Mesenchymal stem cell (in vitro differentiated cells and primary cell): Measurements from ENCODE around the gene ATG5. TPM values are rescaled to one million over a fixed set of nuclear protein-coding genes. Genes with fewer than 3 reads are reported as not detected.

Source experiments
- DNase-seq: peaks from one replicate; pipeline ENCODE4 v3.0.0-alpha.2; 2013
- H2AFZ ChIP-seq: one replicate; pipeline ENCODE4 v1.6.1; 2013; ENCODE audit warnings: low read depth, mild to moderate bottlenecking, control low read depth, inconsistent platforms, low read length, moderate library complexity
- H2AK5ac ChIP-seq: 2 replicates; pipeline ENCODE4 v1.6.1; 2013; ENCODE audit warnings: low read length, moderate library complexity, mild to moderate bottlenecking, inconsistent platforms; ENCODE audit not compliant: severe bottlenecking
- H2BK120ac ChIP-seq: one replicate; pipeline ENCODE4 v1.6.1; 2013; ENCODE audit warnings: low read depth, mild to moderate bottlenecking, inconsistent platforms, low read length, moderate library complexity
- H2BK12ac ChIP-seq, 2 experiments: one replicate each; pipeline ENCODE4 v1.6.1; 2013; ENCODE audit warnings: inconsistent platforms in 2 of 2, low read length in 2 of 2, mild to moderate bottlenecking in 2 of 2, moderate library complexity in 2 of 2, control low read depth in 1 of 2
- H2BK15ac ChIP-seq: one replicate; pipeline ENCODE4 v1.6.1; 2013; ENCODE audit warnings: mild to moderate bottlenecking, low read depth, inconsistent platforms; ENCODE audit not compliant: poor library complexity, severe bottlenecking
- H2BK5ac ChIP-seq: 2 replicates; pipeline ENCODE4 v1.6.1; 2013; ENCODE audit warnings: low read depth, mild to moderate bottlenecking, low read length, control low read depth, inconsistent platforms; ENCODE audit not compliant: poor library complexity, severe bottlenecking
- H3K14ac ChIP-seq, 2 experiments: one replicate each; pipeline ENCODE4 v1.6.1; 2013; ENCODE audit warnings: inconsistent platforms in 2 of 2, low read length in 2 of 2, control low read depth in 1 of 2, mild to moderate bottlenecking in 1 of 2, moderate library complexity in 1 of 2
- H3K18ac ChIP-seq, 2 experiments: one replicate each; pipeline ENCODE4 v1.6.1; 2013; ENCODE audit warnings: inconsistent platforms in 2 of 2, low read length in 2 of 2, control low read depth in 1 of 2, low read depth in 1 of 2, mild to moderate bottlenecking in 1 of 2
- H3K23ac ChIP-seq, 2 experiments: one replicate each; pipeline ENCODE4 v1.6.1; 2013; ENCODE audit warnings: inconsistent platforms in 2 of 2, low read length in 2 of 2, mild to moderate bottlenecking in 2 of 2, moderate library complexity in 2 of 2, control low read depth in 1 of 2
- H3K27ac ChIP-seq: 2 replicates; pipeline ENCODE4 v1.5.1; 2013; ENCODE audit warnings: mild to moderate bottlenecking, moderate library complexity, low read length, control low read depth, inconsistent platforms; ENCODE audit not compliant: poor library complexity, severe bottlenecking
- H3K27me3 ChIP-seq, 2 experiments: 2 replicates each; pipeline versions ENCODE4 v1.6.1 to v1.7.0; 2013; ENCODE audit warnings: low read length in 2 of 2, mild to moderate bottlenecking in 2 of 2, moderate library complexity in 2 of 2, control low read depth in 1 of 2, inconsistent platforms in 1 of 2; ENCODE audit not compliant: control insufficient read depth in 1 of 2, insufficient read depth in 1 of 2
- H3K36me3 ChIP-seq, 2 experiments: 2 replicates each; pipeline versions ENCODE4 v1.6.1 to v1.7.0; 2013; ENCODE audit warnings: low read length in 2 of 2, control low read depth in 1 of 2, inconsistent platforms in 1 of 2, low read depth in 1 of 2, mild to moderate bottlenecking in 1 of 2; ENCODE audit not compliant: insufficient read depth in 2 of 2, control insufficient read depth in 1 of 2
- H3K4ac ChIP-seq, 2 experiments: one replicate each; pipeline ENCODE4 v1.6.1; 2013; ENCODE audit warnings: inconsistent platforms in 2 of 2, low read length in 2 of 2, mild to moderate bottlenecking in 2 of 2, moderate library complexity in 2 of 2, control low read depth in 1 of 2, low read depth in 1 of 2
- H3K4me1 ChIP-seq: 2 replicates; pipeline ENCODE4 v1.6.1; 2013; ENCODE audit warnings: low read depth, low read length, control low read depth; ENCODE audit not compliant: control insufficient read depth, insufficient read depth
- H3K4me2 ChIP-seq: 2 replicates; pipeline ENCODE4 v1.6.1; 2013; ENCODE audit warnings: low read length, mild to moderate bottlenecking, inconsistent platforms; ENCODE audit not compliant: poor library complexity, severe bottlenecking
- H3K4me3 ChIP-seq, 2 experiments: 2 replicates each; pipeline versions ENCODE4 v1.5.1 to v1.7.0; 2013; ENCODE audit warnings: low read length in 2 of 2, mild to moderate bottlenecking in 2 of 2, control low read depth in 1 of 2, low read depth in 1 of 2; ENCODE audit not compliant: insufficient read depth in 1 of 2
- H3K79me1 ChIP-seq: replicated peaks from 2 replicates; pipeline ENCODE4 v1.6.1; 2013; ENCODE audit warnings: mild to moderate bottlenecking, control low read depth, low read length, inconsistent platforms; ENCODE audit not compliant: poor library complexity, severe bottlenecking
- H3K9ac ChIP-seq: 2 replicates; pipeline ENCODE4 v1.7.0; 2013; ENCODE audit warnings: mild to moderate bottlenecking, low read length, moderate library complexity
- H3K9me3 ChIP-seq: 2 replicates; pipeline ENCODE4 v1.7.0; 2013; ENCODE audit warnings: mild to moderate bottlenecking, low read length; ENCODE audit not compliant: control insufficient read depth
- H4K8ac ChIP-seq: one replicate; pipeline ENCODE4 v1.6.1; 2013; ENCODE audit warnings: inconsistent platforms, mild to moderate bottlenecking, low read length, moderate library complexity
- H4K91ac ChIP-seq: one replicate; pipeline ENCODE4 v1.6.1; 2013; ENCODE audit warnings: mild to moderate bottlenecking, low read length, inconsistent platforms
- WGBS: methylation state at CpG from one replicate; pipeline ENCODE4 v1.1.7; 2013; ENCODE audit warnings: mixed read lengths; 5-methylcytosine and 5-hydroxymethylcytosine counted together
- small RNA-seq: library from polyadenylated mRNA; stranded (forward); fragments of <200 nt; extraction: miRNeasy Mini kit (QIAGEN cat#:217004); gene quantifications from one replicate; pipeline ENCODE3, GENCODE V24; 2013; ENCODE audit warnings: low read depth

The ATG5 gene

DNA sequence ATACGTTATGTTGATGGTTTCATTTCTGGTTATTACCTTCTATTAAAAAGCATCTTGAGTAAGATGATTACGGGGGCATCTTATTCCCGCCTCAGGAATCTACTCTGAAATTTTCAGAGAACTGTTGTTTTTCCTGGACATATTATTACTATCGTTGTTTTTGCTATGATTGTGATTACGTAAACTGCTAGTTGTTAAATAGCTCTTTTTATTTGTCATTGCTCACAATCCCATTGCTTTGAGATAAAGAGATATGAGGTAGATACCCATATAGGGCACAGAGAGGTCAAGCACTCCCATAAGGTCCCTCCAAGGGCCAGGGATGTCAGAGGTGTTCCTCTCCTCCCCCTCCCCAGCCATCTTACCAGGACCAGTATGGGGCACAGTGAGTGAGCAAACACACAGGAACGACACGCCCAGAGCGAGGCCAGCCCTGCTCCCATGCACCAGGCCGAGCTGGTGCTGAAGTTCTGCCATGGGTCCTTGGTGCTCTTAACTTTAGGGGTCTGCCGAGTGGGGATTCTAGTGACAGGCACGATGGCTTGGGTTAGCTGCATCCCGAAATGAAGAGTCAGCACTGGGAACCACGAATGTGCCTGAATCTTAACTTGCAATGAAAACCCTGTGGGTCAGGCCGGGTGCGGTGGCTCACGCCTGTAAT, 189.5 kb downstream of the ATG5 start:
- Histone ChIP-seq H3K79me1 (no peaks in the 10 kb centered on the region), H2BK120ac (no peak overlapping the region), H4K91ac (no peak overlapping the region), H2BK15ac (no peak overlapping the region), H2BK12ac (peak overlapping the region in 1 of 2 experiments; percentile 70), H3K36me3 (no peaks in the 10 kb centered on the region), H3K18ac (peak overlapping the region in 1 of 2 experiments; percentile 67), H4K8ac (no peak overlapping the region), H3K4me2 (no peak overlapping the region), H2BK5ac (no peak overlapping the region), H2AFZ (no peak overlapping the region), H3K4me1 (peaks cover 7% of the 10 kb centered on the region), H3K4me3 (no peak overlapping the region), H3K27me3 (no peaks in the 10 kb centered on the region), H3K9ac (no peak overlapping the region), H3K9me3 (no peaks in the 10 kb centered on the region), H3K27ac (no peak overlapping the region), H3K4ac (no peak overlapping the region), H3K14ac (no peak overlapping the region), H3K23ac (no peak overlapping the region), H2AK5ac (no peak overlapping the region)
- DNase-seq, result no peak
- WGBS, result 97% methylated on average over 14 of the region's 16 CpGs

DNA sequence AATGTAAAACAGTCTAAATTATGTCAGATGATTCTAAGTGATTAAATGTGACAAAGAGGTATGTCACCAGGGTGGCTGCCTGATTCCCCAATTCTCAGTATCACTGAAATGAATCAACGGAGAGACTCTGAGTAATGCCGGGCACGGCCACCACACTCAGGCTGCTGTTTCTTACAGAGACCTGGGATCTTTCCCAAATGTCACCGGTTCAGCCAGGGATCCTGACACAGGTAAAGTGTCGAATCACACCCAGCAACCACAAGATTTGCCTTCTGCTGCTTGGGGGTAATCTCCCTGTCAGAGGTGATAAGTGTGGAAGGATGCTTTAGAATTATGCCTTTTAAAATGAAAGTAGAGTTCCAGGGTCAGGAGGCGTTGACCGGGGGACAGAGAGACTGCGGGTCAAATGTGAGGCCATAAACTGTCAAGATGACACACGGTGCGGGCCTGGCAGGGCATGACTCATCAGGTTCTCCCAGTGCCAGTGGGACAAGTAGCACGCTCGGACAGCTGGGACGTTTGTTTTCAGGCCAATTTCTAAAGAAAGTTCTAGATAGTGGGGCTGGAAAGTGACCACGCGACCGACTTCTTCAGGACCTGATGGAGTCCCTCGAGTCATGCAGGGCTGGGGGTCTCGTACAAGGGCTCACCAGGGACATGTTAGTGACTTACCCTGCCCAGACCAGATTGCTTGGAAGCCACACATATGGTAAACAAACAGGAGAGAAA, 190.5 kb downstream of the ATG5 start:
- Histone ChIP-seq H3K27me3 (no peaks in the 10 kb centered on the region), H2AFZ (no peak overlapping the region), H3K9me3 (no peaks in the 10 kb centered on the region), H2BK15ac (peak overlapping the region; percentile 30), H3K4ac (peak overlapping the region in 1 of 2 experiments; percentile 17), H3K18ac (peak overlapping the region; percentile 53 to 77), H2BK120ac (peak overlapping the region; percentile 23), H3K79me1 (no peaks in the 10 kb centered on the region), H2AK5ac (peak overlapping the region; percentile 68), H3K36me3 (no peaks in the 10 kb centered on the region), H4K91ac (no peak overlapping the region), H3K27ac (no peak overlapping the region), H3K4me2 (peak overlapping the region; percentile 36), H3K4me1 (peaks cover 7% of the 10 kb centered on the region), H3K14ac (peak overlapping the region in 1 of 2 experiments; percentile 31), H3K9ac (no peak overlapping the region), H4K8ac (peak overlapping the region; percentile 1), H3K4me3 (peak overlapping the region in 1 of 2 experiments; percentile 54), H2BK5ac (no peak overlapping the region), H2BK12ac (peak overlapping the region; percentile 3 to 39), H3K23ac (no peak overlapping the region)
- 23% methylated on average over 18 of the region's 18 CpGs for WGBS
- peak; percentile 86 for DNase-seq

Small RNA genes within 50 kb of the gene (small RNA-seq; reads per million reads assigned to genes)
- gene RF00015, result not detected
- not detected for gene RN7SL47P
- not detected for gene RNU6-344P
